HPDE6-E6E7 (cell line): Measurements from ENCODE around the gene COLEC11.
A peak's percentile ranks its signal among the peaks of the same experiment; 100 is the strongest.
"Not testable (repeated sequence)": the region's sequence is repeated elsewhere in the genome, so short reads cannot be mapped to it uniquely, and the experiment has no call there.

Experiments
- DNase-seq: peaks from one replicate; pipeline ENCODE4 v3.0.0; 2011; ENCODE audit warnings: missing footprints; ENCODE audit errors: extremely low spot score

Gene COLEC11

DNA sequence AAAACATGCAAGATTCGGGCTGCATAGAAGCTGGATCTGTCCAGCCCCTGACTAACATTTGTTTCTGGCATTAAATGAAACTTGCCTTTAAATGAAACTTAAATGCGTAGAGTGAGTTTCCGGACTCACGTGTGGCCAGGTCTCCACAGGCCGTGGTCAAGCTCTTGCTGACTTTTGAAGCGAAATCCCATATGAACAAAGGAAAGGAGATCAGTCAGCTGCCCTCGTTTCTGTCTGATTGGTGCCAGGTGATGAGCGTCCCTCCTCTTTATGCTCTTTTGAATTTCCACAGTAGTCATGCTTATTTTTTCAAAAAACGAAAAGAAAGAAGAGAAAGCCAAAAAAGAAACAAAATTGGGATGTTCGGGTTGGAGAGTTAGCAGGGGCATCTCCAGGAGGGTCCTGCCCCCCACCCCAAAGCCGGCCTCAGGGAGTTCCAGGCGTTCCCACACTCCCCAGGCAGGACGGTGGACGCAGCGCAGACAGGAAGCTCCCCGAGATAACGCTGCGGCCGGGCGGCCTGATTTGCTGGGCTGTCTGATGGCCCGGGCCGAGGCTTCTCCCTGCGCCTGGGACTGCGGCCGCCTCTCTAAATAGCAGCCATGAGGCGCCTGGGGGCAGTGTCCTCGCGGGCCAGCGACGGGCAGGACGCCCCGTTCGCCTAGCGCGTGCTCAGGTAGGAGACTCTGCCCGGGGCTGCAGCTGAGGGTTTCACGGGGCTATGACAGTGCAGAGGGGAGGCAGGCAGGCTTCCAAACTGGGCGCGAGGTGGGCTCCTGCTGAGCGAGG, at the start of gene COLEC11:
TSS of gene COLEC11 (plus strand) at position 620 of the 789 bp plus-strand sequence. CDS start 9,229 bp downstream, outside the sequence.
- no peak for DNase-seq

GRCh38 chr2:3545788-3546478, 49.0 kb upstream of the COLEC11 start:
- no peak for DNase-seq

- no peak for DNase-seq
Observed at GRCh38 chr2:3547915-3548314, 47.0 kb upstream of the COLEC11 start.

DNA sequence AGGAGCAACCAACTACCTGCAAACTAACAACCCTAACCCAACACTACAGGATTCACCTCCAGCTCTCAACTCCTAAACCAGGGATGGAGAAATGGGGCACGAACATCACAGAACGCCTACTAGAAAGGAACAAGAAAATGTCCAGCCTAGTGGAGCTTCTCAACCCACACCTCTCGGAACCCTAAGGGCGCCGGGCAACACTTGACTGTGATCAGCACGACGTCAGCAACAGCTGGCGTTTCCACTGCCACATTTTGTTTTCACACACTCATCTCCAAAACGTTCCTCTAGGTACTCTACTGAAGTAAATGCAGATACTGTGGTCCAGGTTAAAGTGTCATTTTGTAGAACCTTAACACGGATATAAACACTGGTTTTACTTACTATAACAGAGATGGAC, 41.0 kb upstream of the COLEC11 start:
- no peak for DNase-seq

GRCh38 chr2:3557639-3558204, 37.2 kb upstream of the COLEC11 start:
- no peak for DNase-seq

GRCh38 chr2:3558205-3559014, 36.5 kb upstream of the COLEC11 start, which contains the start of gene RNASEH1:
Gene RNASEH1 (minus strand): TSS chr2:3558333. CDS start chr2:3558260, 73 bp downstream.
- peak; percentile 99 for DNase-seq

GRCh38 chr2:3563521-3563976, 31.4 kb upstream of the COLEC11 start:
- DNase-seq = no peak

DNA sequence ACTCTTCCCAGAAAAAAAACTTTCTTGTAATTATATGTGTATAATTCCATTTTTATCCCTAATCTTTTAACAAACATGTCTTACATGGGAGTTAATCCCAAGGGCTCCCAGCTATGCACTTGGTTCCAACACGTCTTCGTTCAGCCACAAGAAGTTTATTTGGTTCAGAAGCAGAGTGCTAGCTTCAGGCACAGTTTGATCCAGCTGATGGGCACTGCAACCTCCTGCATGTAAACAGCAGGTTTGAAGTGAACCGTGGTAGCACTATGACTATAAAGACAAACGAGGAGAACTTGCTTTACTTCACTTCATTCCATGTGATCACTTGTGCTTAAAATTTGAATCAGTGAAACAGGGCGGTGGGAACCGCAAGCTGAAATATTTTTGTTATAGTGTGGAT, 29.8 kb upstream of the COLEC11 start:
- no peak for DNase-seq

DNA sequence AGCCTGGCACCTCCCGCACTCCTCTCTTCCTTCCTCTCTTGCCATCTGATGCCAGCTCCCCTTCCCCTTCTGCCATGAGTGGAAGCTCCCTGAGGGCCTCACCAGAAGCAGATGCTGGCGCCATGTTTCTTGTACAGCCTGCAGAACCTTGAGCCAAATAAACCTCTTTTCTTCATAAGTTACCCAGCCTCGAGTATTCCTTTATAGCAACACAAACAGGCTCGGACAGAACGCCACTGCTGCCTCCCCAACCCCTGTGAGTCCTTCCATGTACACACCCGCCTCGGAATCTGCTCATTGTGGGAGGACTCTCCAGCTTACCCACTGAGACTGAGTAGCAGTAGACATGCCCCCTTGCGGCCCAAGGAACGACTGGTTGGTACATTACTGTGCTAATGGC, 28.1 kb upstream of the COLEC11 start:
- DNase-seq = no peak

GRCh38 chr2:3569656-3570055, 25.3 kb upstream of the COLEC11 start:
- DNase-seq = not testable (repeated sequence)

GRCh38 chr2:3571284-3571683, 23.6 kb upstream of the COLEC11 start:
- DNase-seq = no peak

DNA sequence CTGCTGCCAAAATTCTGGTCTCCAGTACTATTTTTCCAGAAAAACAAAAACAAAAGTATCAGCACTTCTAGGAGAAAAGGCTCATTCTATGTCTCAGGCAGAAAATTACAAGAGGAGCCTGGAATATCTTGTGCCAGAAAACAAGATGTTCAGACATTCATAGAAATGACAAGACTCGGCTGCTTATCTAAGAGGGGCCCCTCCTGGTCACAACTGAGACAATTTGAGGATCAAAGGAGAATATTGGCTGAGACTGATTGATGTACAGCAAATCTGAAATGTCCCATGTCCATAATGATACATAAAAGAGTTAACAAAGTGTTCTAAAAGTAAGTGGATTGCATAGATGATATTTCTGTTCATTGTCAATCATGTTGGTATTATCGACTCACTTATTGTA, 22.3 kb upstream of the COLEC11 start:
- DNase-seq = no peak

- no peak for DNase-seq
Observed at GRCh38 chr2:3574155-3574554, 20.8 kb upstream of the COLEC11 start.

GRCh38 chr2:3575534-3576262, 19.2 kb upstream of the COLEC11 start:
- no peak for DNase-seq

- not testable (repeated sequence) for DNase-seq
Observed at GRCh38 chr2:3576263-3576630, 18.7 kb upstream of the COLEC11 start.

DNA sequence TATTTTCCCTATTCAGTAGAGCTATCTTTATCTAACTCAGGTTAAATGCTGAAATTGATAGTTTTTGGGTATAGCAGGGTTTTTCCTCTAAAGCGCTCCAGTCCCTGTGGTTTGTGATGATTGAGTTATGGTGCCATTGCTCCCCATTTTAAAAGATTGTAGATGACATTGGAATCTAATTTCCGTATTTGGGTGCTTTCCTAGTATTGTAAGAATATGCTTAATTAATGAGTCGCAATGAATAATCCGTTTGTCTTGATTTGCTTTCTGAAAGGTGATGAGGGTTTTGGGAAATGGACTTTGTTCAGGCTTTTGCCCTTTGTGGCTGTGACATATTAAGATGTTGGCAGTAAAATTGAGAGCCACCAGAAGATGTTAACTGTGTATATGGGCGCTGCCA, 15.9 kb upstream of the COLEC11 start:
- no peak for DNase-seq

- no peak for DNase-seq
Observed at GRCh38 chr2:3580449-3580848, 14.5 kb upstream of the COLEC11 start.

DNA sequence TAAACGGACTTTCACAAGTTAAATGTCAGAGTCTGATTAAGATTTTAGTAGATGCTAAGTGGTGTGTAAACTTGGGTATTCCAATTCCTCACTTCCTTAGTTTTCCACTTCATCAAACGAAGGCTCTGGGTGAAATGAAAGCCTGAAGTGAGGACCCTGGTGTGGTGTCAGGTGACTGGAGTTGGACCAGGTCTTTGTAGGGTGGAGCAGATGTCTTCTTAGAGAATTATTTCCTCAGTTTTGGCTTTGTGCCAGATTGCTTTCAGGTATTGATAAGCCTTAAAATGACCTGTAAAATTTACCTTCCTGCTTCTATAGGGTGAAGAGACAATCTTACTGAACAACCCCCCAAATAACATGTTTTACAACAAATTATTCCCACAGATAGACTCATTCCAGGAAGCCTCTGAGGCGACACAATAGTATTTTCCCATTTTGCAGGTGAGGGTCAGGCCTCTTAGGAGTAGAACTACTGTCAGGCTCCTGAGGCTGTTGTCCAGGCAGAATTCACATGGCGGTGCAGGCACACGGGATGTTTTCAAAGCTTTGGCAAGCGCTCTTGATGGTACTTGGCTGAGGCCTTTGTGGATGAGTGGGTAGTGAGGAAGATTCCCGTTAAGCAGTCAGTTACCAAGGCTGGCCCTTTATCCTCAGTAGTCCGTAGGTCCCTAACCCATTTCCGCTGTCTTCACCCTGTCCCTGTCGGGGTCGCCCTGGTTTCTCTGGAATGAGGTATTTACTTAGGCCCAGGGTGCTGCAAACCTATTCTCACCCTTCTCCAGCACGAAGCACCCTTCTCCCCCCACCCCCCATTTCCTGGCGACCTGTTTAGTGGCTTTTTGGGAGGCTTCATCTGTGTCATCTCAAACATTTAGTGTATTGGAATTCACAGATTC, 13.3 kb upstream of the COLEC11 start:
- no peak for DNase-seq

GRCh38 chr2:3584076-3584475, 10.8 kb upstream of the COLEC11 start:
- no peak for DNase-seq

- no peak for DNase-seq
Observed at GRCh38 chr2:3584608-3585260, 10.2 kb upstream of the COLEC11 start.
